HEK293T (cell line): ENCODE data around the gene KDM4C.

Source experiments
- ELF4 ChIP-seq: fragments of 450-650 bp; IDR thresholded peaks from 2 replicates; pipeline ENCODE4 v1.6.1; 2017; ENCODE audit warnings: antibody characterized with exemption
- FOXA1 ChIP-seq: fragments of 450-650 bp; IDR thresholded peaks from 2 replicates; pipeline ENCODE4 v1.6.1; 2016; ENCODE audit warnings: mild to moderate bottlenecking
- HDGF ChIP-seq: fragments of 450-650 bp; IDR thresholded peaks from 2 replicates; pipeline ENCODE4 v1.6.1; 2017; ENCODE audit warnings: antibody characterized with exemption, borderline replicate concordance
- NFRKB ChIP-seq: fragments of 450-650 bp; IDR thresholded peaks from 2 replicates; pipeline ENCODE4 v1.6.1; 2016; ENCODE audit warnings: mild to moderate bottlenecking, moderate library complexity
- SP1 ChIP-seq: fragments of 450-650 bp; IDR thresholded peaks from 2 replicates; pipeline ENCODE4 v1.6.1; 2017
- SUZ12 ChIP-seq: fragments of 450-650 bp; IDR thresholded peaks from 2 replicates; pipeline ENCODE4 v1.6.1; 2016; ENCODE audit warnings: mild to moderate bottlenecking

DNA sequence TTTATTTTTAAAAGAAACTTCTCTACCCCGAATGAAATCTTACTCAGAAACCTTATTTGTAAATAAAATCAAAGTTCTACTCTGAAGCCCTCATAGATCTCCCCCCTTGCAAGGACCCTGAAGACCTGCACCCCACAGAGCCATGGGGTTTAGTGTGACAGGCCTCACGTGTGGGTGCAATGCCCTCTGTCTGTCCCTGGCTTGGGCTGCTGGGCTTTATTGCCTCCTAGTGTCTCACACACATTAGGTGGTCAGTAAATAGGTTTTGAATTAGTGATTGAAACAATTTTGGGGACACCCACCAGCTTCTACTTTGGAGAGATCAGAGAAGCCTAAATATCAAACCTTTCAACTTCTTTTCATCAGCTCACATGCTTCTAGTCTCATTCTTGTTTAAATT is 403.7 kb downstream of the KDM4C start:
- TF ChIP-seq HDGF (no peak), SUZ12 (no peak), NFRKB (no peak), ELF4 (no peak), FOXA1 (no peak), SP1 (no peak)
